Glutamatergic neuron (in vitro differentiated cells): ENCODE data around the gene RB1. TPM values are rescaled to one million over a fixed set of nuclear protein-coding genes. Genes with fewer than 3 reads are reported as not detected.
"Not testable (repeated sequence)": the region's sequence is repeated elsewhere in the genome, so short reads cannot be mapped to it uniquely, and the experiment has no call there.

Experiments
- DNase-seq: peaks from one replicate; pipeline ENCODE4 v3.0.0; 2022
- H3K27ac Mint-ChIP-seq: one replicate; pipeline ENCODE4 v1.8.0; 2020; ENCODE audit warnings: mild to moderate bottlenecking, mixed read lengths, inconsistent platforms; ENCODE audit not compliant: unreplicated experiment
- H3K27me3 Mint-ChIP-seq: one replicate; pipeline ENCODE4 v1.8.0; 2020; ENCODE audit warnings: mild to moderate bottlenecking, moderate library complexity, mixed read lengths, inconsistent platforms; ENCODE audit not compliant: unreplicated experiment
- H3K36me3 Mint-ChIP-seq: one replicate; pipeline ENCODE4 v1.8.0; 2020; ENCODE audit warnings: mild to moderate bottlenecking, mixed read lengths, inconsistent platforms; ENCODE audit not compliant: unreplicated experiment
- H3K4me1 Mint-ChIP-seq: one replicate; pipeline ENCODE4 v1.8.0; 2020; ENCODE audit warnings: mild to moderate bottlenecking, low read depth, mixed read lengths, inconsistent platforms; ENCODE audit not compliant: unreplicated experiment
- H3K4me3 Mint-ChIP-seq: one replicate; pipeline ENCODE4 v1.8.0; 2020; ENCODE audit warnings: mild to moderate bottlenecking, mixed read lengths, inconsistent platforms; ENCODE audit not compliant: unreplicated experiment
- H3K9me3 Mint-ChIP-seq: one replicate; pipeline ENCODE4 v1.8.0; 2020; ENCODE audit warnings: mild to moderate bottlenecking, moderate library complexity, mixed read lengths, inconsistent platforms; ENCODE audit not compliant: unreplicated experiment
- CTCF ChIP-seq: fragments of 200-600 bp; sonication (generic); IDR thresholded peaks from one replicate; pipeline ENCODE4 v1.5.0; 2021; ENCODE audit not compliant: partially characterized antibody, unreplicated experiment
- total RNA-seq: library from RNA; stranded (reverse); fragmentation: NEBNext Ultra II Directional; extraction: Animal tissue kit (Norgen Biotek cat#: 25700); gene quantifications from one replicate; pipeline ENCODE4 v1.2.1, GENCODE V29; 2021; ENCODE audit not compliant: unreplicated experiment

Gene RB1
- total RNA-seq, 1 donor from 2014 or later: 50.3 TPM

GRCh38 chr13:48334534-48335127 lies 31.1 kb downstream of the RB1 start:
- H3K36me3 Mint-ChIP-seq: peaks cover 22% of the 10 kb centered on the region
- H3K4me1 Mint-ChIP-seq: no peaks in the 10 kb centered on the region
- H3K27ac Mint-ChIP-seq: no peak overlapping the region
- TF ChIP-seq CTCF: peak; percentile 39
- H3K9me3 Mint-ChIP-seq: peaks cover 8% of the 10 kb centered on the region
- DNase-seq: no peak
- H3K27me3 Mint-ChIP-seq: peaks cover 2% of the 10 kb centered on the region
- no peak overlapping the region for H3K4me3 Mint-ChIP-seq

- DNase-seq, H3K27ac Mint-ChIP-seq, H3K27me3 Mint-ChIP-seq, H3K4me3 Mint-ChIP-seq, H3K4me1 Mint-ChIP-seq, H3K9me3 Mint-ChIP-seq: not testable (repeated sequence)
- peaks cover 10% of the 10 kb centered on the region for H3K36me3 Mint-ChIP-seq
Observed at GRCh38 chr13:48339198-48339597, 35.6 kb downstream of the RB1 start.

GRCh38 chr13:48344264-48344663 lies 40.7 kb downstream of the RB1 start:
- Mint-ChIP-seq H3K36me3 (no peaks in the 10 kb centered on the region), H3K27me3 (no peaks in the 10 kb centered on the region), H3K9me3 (peaks cover 1% of the 10 kb centered on the region), H3K4me1 (no peaks in the 10 kb centered on the region), H3K4me3 (no peak overlapping the region), H3K27ac (no peak overlapping the region)
- TF ChIP-seq CTCF: no peak
- DNase-seq: no peak

GRCh38 chr13:48346583-48346982 lies 43.0 kb downstream of the RB1 start:
- no peak for TF ChIP-seq CTCF
- Mint-ChIP-seq H3K4me1 (no peaks in the 10 kb centered on the region), H3K27ac (no peak overlapping the region), H3K36me3 (peaks cover 18% of the 10 kb centered on the region), H3K9me3 (peaks cover 1% of the 10 kb centered on the region), H3K27me3 (no peaks in the 10 kb centered on the region), H3K4me3 (no peak overlapping the region)
- no peak for DNase-seq

GRCh38 chr13:48349525-48349924 lies 46.0 kb downstream of the RB1 start:
- DNase-seq: no peak
- Mint-ChIP-seq H3K27me3 (no peaks in the 10 kb centered on the region), H3K27ac (no peak overlapping the region), H3K36me3 (peaks cover 38% of the 10 kb centered on the region), H3K4me1 (no peaks in the 10 kb centered on the region), H3K9me3 (peaks cover 1% of the 10 kb centered on the region), H3K4me3 (no peak overlapping the region)
- TF ChIP-seq CTCF: no peak
